Smooth muscle cell (in vitro differentiated cells): ENCODE measurements around the gene PGBD5. TPM values are rescaled to one million over a fixed set of nuclear protein-coding genes. Genes with fewer than 3 reads are reported as not detected.

Experiments
- DNase-seq: peaks from one replicate; lab custom pipeline; 2025; ENCODE audit not compliant: unreplicated experiment; lab: John Stamatoyannopoulos, UW
- H2AFZ ChIP-seq: fragments of 200-600 bp; sonication (generic); 2 replicates; pipeline ENCODE4 v1.6.0; 2016; ENCODE audit warnings: antibody characterized with exemption, low read depth, mild to moderate bottlenecking
- H3F3A ChIP-seq: fragments of 200-600 bp; sonication (generic); 2 replicates; pipeline ENCODE4 v1.6.0; 2017; ENCODE audit warnings: antibody characterized with exemption, low read depth
- H3K27ac ChIP-seq: fragments of 200-600 bp; sonication (generic); 2 replicates; pipeline ENCODE4 v1.5.1; 2016; ENCODE audit warnings: low read depth, mild to moderate bottlenecking
- H3K27me3 ChIP-seq: fragments of 200-600 bp; sonication (generic); 2 replicates; pipeline ENCODE4 v1.6.1; 2016; ENCODE audit warnings: low read depth, mild to moderate bottlenecking
- H3K36me3 ChIP-seq: fragments of 200-600 bp; sonication (generic); 2 replicates; pipeline ENCODE4 v1.5.1; 2016; ENCODE audit warnings: low read depth
- H3K4me1 ChIP-seq: fragments of 200-600 bp; sonication (generic); 2 replicates; pipeline ENCODE4 v1.5.1; 2016; ENCODE audit warnings: low read depth
- H3K4me2 ChIP-seq: fragments of 200-600 bp; sonication (generic); 2 replicates; pipeline ENCODE4 v1.6.0; 2016; ENCODE audit warnings: mild to moderate bottlenecking
- H3K4me3 ChIP-seq: fragments of 200-600 bp; sonication (generic); 2 replicates; pipeline ENCODE4 v1.5.1; 2016; ENCODE audit warnings: mild to moderate bottlenecking
- H3K79me2 ChIP-seq: fragments of 200-600 bp; sonication (generic); 2 replicates; pipeline ENCODE4 v1.6.0; 2016; ENCODE audit warnings: low read depth, mild to moderate bottlenecking
- H3K9ac ChIP-seq: fragments of 200-600 bp; sonication (generic); 2 replicates; pipeline ENCODE4 v1.6.0; 2016; ENCODE audit warnings: low read depth
- H3K9me3 ChIP-seq: fragments of 200-600 bp; sonication (generic); replicated peaks from 2 replicates; pipeline ENCODE4 v1.5.1; 2016; ENCODE audit warnings: low read depth
- H4K20me1 ChIP-seq: fragments of 200-600 bp; sonication (generic); 2 replicates; pipeline ENCODE4 v1.6.0; 2016; ENCODE audit warnings: low read depth
- WGBS: methylation state at CpG from one replicate; pipeline ENCODE4 v1.1.7; 2016; ENCODE audit warnings: low lambda C conversion rate; 5-methylcytosine and 5-hydroxymethylcytosine counted together
- polyA plus RNA-seq: library from polyadenylated mRNA; unstranded; fragments of >200 nt; fragmentation: Nextera tagmentation; extraction: Ambion mirVana; gene quantifications from 2 replicates; pipeline ENCODE4 v1.2.1, GENCODE V29; 2016
- total RNA-seq: library from RNA; depleted of rRNA; stranded (reverse); fragments of >200 nt; gene quantifications from 2 replicates; pipeline ENCODE4 v1.2.3, GENCODE V29; 2014
- TF ChIP-seq, protein P1 (sequence below): fragments of 200-600 bp; sonication (generic); IDR thresholded peaks from 2 replicates; pipeline ENCODE4 v1.5.1; 2017; ENCODE audit warnings: borderline replicate concordance, mild to moderate bottlenecking, antibody characterized with exemption; ENCODE audit not compliant: insufficient read depth, poor library complexity, severe bottlenecking

Gene PGBD5
- total and polyA plus RNA-seq, 2 experiments from 2014 or later: 0.83 to 0.94 TPM

DNA sequence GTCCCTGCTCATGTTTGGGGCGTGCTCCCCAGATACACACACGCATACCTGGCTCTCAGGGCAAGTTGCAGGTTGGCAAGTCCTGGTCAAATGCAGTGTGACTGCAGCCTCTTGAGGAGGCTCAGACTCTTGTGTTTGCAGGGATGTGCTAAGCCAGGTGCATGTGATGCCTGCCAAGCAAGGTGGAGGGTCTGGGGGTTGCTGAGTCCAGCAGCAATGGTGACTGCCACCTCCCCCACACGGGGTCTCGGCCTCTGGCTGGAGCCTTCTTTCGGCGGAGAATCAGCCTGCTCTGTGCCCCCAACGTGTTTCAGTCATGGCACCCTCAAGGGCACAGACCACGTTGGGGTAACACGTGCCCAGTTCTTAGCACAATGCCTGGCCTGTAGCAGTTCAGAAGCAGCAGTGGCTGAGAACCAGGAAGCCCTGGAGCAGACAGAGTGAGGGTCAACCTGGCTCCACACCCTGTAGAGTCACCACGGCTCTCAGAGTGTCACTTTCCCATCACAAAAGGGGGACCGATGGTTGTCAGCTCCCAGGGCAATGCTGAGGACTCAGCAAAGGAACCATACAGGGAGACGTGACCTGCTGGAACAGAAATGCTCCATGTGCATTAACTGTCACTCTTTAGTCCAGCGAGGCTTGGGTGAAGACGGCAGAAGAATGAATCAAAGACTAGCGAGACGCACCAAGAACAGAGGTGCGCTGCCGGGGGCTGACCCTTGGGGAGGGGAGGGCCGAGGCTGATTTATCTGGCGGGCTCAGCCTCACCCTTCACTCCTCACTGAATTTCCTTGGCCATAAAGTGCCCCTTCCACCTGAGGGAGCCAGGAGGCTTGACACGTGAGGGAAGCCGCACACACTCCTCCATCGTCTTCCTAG is 109.0 kb downstream of the PGBD5 start:
- Histone ChIP-seq H3K9me3 (no peaks in the 10 kb centered on the region), H3K4me1 (no peaks in the 10 kb centered on the region), H3K27me3 (no peaks in the 10 kb centered on the region), H3K36me3 (no peaks in the 10 kb centered on the region), H2AFZ (no peak overlapping the region), H3K79me2 (no peaks in the 10 kb centered on the region), H3K9ac (no peak overlapping the region), H3K4me2 (no peak overlapping the region), H3K4me3 (no peak overlapping the region), H3K27ac (no peak overlapping the region), H4K20me1 (no peaks in the 10 kb centered on the region), H3F3A (no peaks in the 10 kb centered on the region)
- TF ChIP-seq, protein P1, sequence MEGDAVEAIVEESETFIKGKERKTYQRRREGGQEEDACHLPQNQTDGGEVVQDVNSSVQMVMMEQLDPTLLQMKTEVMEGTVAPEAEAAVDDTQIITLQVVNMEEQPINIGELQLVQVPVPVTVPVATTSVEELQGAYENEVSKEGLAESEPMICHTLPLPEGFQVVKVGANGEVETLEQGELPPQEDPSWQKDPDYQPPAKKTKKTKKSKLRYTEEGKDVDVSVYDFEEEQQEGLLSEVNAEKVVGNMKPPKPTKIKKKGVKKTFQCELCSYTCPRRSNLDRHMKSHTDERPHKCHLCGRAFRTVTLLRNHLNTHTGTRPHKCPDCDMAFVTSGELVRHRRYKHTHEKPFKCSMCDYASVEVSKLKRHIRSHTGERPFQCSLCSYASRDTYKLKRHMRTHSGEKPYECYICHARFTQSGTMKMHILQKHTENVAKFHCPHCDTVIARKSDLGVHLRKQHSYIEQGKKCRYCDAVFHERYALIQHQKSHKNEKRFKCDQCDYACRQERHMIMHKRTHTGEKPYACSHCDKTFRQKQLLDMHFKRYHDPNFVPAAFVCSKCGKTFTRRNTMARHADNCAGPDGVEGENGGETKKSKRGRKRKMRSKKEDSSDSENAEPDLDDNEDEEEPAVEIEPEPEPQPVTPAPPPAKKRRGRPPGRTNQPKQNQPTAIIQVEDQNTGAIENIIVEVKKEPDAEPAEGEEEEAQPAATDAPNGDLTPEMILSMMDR: no peak
- 90% methylated on average over 23 of the region's 23 CpGs for WGBS
- DNase-seq: no peak

DNA sequence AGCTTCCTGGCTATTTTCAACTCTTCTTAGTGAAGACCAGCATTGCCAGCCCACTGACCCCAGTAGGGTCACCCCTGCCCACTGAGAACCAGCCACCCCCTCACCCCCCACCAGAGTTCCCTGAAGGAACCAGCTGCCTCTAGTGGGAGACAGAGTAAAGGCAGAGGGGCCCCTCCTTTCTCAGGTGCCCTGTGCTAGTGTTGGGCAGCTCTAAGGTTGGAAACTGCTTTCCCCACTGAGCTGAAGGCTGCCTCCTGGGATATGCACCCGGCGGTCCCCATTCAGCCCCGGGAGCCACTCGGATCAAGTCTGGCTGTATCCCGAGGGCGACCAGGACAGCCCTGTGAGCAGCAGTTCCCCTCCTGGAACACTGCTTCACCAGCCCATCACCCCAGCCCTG is 111.0 kb downstream of the PGBD5 start:
- no peak overlapping the region for H3K9ac ChIP-seq
- H3K36me3 ChIP-seq: no peaks in the 10 kb centered on the region
- H2AFZ ChIP-seq: no peak overlapping the region
- no peaks in the 10 kb centered on the region for H3K9me3 ChIP-seq
- no peaks in the 10 kb centered on the region for H3F3A ChIP-seq
- no peak overlapping the region for H3K4me2 ChIP-seq
- no peaks in the 10 kb centered on the region for H3K79me2 ChIP-seq
- no peaks in the 10 kb centered on the region for H4K20me1 ChIP-seq
- 88% methylated on average over 6 of the region's 6 CpGs for WGBS
- no peak overlapping the region for H3K27ac ChIP-seq
- no peaks in the 10 kb centered on the region for H3K27me3 ChIP-seq
- no peak for DNase-seq
- TF ChIP-seq, protein P1: no peak
- H3K4me3 ChIP-seq: no peak overlapping the region
- H3K4me1 ChIP-seq: no peaks in the 10 kb centered on the region

DNA sequence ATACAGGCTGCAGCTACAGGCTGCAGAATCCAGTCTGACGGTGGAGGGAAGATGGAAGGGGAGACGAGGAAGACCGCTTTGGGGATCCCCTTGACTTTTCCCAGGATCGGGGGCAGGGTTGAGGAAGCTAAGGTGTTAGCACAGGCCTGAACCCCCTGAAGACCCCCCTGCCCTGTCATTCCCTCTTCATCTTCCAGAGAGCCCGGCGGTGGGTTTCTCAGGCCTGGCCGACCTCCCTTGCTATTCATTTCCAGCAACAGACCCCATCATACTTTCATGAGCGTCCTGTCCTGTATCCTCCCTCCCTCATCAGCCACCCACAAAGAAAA is 112.0 kb downstream of the PGBD5 start:
- Histone ChIP-seq H3K4me1 (no peaks in the 10 kb centered on the region), H2AFZ (no peak overlapping the region), H4K20me1 (no peaks in the 10 kb centered on the region), H3K27ac (no peak overlapping the region), H3K9me3 (no peaks in the 10 kb centered on the region), H3K36me3 (no peaks in the 10 kb centered on the region), H3K9ac (no peak overlapping the region), H3F3A (no peaks in the 10 kb centered on the region), H3K4me3 (no peak overlapping the region), H3K27me3 (no peaks in the 10 kb centered on the region), H3K4me2 (no peak overlapping the region), H3K79me2 (no peaks in the 10 kb centered on the region)
- DNase-seq: no peak
- TF ChIP-seq, protein P1: no peak
- 88% methylated on average over 8 of the region's 8 CpGs for WGBS
